Transverse colon (tissue), 4 donors: ENCODE measurements around the gene CPSF4L. TPM values are rescaled to one million over a fixed set of nuclear protein-coding genes. Genes with fewer than 3 reads are reported as not detected.

Experiments
- DNase-seq: peaks from one replicate; pipeline ENCODE4 v3.0.0-alpha.2; 2019
- H3K27ac ChIP-seq, 4 donors: fragments of 200-600 bp; sonication (generic); 2 replicates each; pipeline ENCODE4 v1.5.1; 2016 to 2018; ENCODE audit warnings: inconsistent platforms in 4 of 4
- H3K27me3 ChIP-seq: fragments of 200-600 bp; sonication (generic); 2 replicates; pipeline ENCODE4 v1.5.1; 2017; ENCODE audit warnings: inconsistent platforms
- H3K36me3 ChIP-seq, 4 donors: fragments of 200-600 bp; sonication (generic); 2 replicates each; pipeline ENCODE4 v1.5.1; 2017 to 2019; ENCODE audit warnings: inconsistent platforms in 4 of 4
- H3K4me1 ChIP-seq, 4 donors: fragments of 200-600 bp; sonication (generic); 2 replicates each; pipeline ENCODE4 v1.5.1; 2017 to 2020; ENCODE audit warnings: inconsistent platforms in 4 of 4
- H3K4me3 ChIP-seq, 4 donors: fragments of 200-600 bp; sonication (generic); 1 replicate in 1 of 4; 2 replicates in 3 of 4; pipeline versions ENCODE4 v1.5.1 to v1.6.1; 2017 to 2019; ENCODE audit warnings: inconsistent platforms in 4 of 4
- H3K9me3 ChIP-seq, 2 donors: fragments of 200-600 bp; sonication (generic); 2 replicates each; pipeline ENCODE4 v1.5.1; 2017 to 2019; ENCODE audit warnings: inconsistent platforms in 2 of 2
- EP300 ChIP-seq: sonication (generic); formaldehyde crosslinking; IDR thresholded peaks from one replicate; pipeline ENCODE4 v1.6.1; 2017; ENCODE audit warnings: antibody characterized with exemption, low read depth
- POLR2A ChIP-seq: fragments of 450-650 bp; IDR thresholded peaks from one replicate; pipeline ENCODE4 v1.6.1; 2016; ENCODE audit warnings: antibody characterized with exemption, mild to moderate bottlenecking, moderate library complexity
- POLR2AphosphoS5 ChIP-seq, 3 donors: sonication (generic); formaldehyde crosslinking; IDR thresholded peaks; one replicate each; pipeline ENCODE4 v1.6.1; 2016; ENCODE audit warnings: antibody characterized with exemption in 3 of 3
- WGBS, 2 donors: methylation state at CpG; one replicate each; pipeline ENCODE4 v1.1.5; 2018; ENCODE audit warnings: low coverage in 1 of 2; 5-methylcytosine and 5-hydroxymethylcytosine counted together
- in situ Hi-C, 4 donors: fragments of 200-750 bp; cut with MboI; loops; one replicate each; pipeline versions ENCODE4 v1.15.0 to v1.15.1; 2017; ENCODE audit warnings: low sequenced_read_pairs in 3 of 4, low pct_ligation_motif_present in 1 of 4, low pct_unique_long_range_greater_than_20kb in 1 of 4
- intact Hi-C: fragments of 100-400 bp; cut with DNase I; formaldehyde crosslinking; loops from one replicate; pipeline ENCODE4 v1.15.1; 2023; ENCODE audit warnings: low total_unique reads
- total RNA-seq, 4 donors: library from RNA; depleted of rRNA; stranded (reverse); fragments of >200 nt; gene quantifications; one replicate each; pipeline ENCODE4 v1.1.0, GENCODE V29; 2016
- TF ChIP-seq, protein P1 (sequence below), 5 experiments: fragments of 200-600 bp in 3 of 5; fragments of 450-650 bp in 2 of 5; sonication (generic) in 3 of 5; IDR thresholded peaks; 1 replicate in 2 of 5; 2 replicates in 3 of 5; pipeline ENCODE4 v1.5.1; 2016 to 2017; ENCODE audit warnings: antibody characterized with exemption in 5 of 5, inconsistent platforms in 3 of 5, mild to moderate bottlenecking in 2 of 5, moderate library complexity in 1 of 5

Gene CPSF4L
- total RNA-seq, 4 donors from 2014 or later: not detected

DNA sequence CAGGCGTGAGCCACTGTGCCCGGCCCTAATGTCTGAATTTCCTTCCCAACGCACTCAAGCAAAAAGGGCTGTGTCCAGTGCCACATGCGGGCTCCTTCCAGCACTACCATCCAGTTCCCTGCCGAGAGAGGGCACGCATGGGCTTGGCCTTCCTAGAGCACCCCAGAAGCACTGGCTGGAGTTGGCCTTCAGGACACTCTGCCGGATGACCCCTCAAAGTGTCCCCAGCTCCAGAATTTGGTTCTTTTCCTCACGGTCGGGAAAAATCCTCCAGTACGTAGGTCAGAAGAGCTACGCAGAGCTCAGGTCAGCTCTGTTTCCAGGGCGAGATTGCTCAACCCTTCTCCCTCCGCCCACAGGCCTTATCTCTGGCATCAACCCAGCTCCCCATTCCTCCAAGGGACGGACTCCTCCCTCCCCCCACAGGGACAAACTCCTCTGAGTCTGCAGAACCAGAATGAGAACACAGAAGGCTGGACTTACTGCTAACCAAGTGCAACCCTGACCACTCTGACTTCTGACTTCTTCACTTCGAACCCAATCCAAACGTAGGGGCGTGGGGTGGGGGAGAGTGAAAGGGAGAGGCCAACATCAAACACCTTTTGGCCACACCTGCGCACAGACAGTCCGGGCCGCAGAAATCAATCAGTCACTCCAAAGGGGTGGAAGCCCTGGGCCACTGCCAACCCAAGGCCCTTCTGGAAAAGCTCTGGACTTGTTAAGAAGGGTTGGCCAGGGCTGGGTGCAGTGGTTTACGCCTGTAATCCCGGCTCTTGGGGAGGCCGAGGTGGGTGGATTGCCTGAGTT lies 46.5 kb upstream of the CPSF4L start:
- peak overlapping the region; percentile 99 to 100 (median 100) for H3K27ac ChIP-seq
- WGBS, 2 donors: 35% methylated on average over 23 of the region's 23 CpGs; no CpG with 5 or more reads in 1 of the 2 donors
- no peaks in the 10 kb centered on the region for H3K36me3 ChIP-seq
- H3K9me3 ChIP-seq: no peaks in the 10 kb centered on the region
- in situ Hi-C loops (no loop called here), intact Hi-C loops (no loop called here)
- TF ChIP-seq, protein P1, sequence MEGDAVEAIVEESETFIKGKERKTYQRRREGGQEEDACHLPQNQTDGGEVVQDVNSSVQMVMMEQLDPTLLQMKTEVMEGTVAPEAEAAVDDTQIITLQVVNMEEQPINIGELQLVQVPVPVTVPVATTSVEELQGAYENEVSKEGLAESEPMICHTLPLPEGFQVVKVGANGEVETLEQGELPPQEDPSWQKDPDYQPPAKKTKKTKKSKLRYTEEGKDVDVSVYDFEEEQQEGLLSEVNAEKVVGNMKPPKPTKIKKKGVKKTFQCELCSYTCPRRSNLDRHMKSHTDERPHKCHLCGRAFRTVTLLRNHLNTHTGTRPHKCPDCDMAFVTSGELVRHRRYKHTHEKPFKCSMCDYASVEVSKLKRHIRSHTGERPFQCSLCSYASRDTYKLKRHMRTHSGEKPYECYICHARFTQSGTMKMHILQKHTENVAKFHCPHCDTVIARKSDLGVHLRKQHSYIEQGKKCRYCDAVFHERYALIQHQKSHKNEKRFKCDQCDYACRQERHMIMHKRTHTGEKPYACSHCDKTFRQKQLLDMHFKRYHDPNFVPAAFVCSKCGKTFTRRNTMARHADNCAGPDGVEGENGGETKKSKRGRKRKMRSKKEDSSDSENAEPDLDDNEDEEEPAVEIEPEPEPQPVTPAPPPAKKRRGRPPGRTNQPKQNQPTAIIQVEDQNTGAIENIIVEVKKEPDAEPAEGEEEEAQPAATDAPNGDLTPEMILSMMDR (IDR thresholded peaks at IDR 0.05): no peak
- TF ChIP-seq EP300: peak; percentile 53
- TF ChIP-seq POLR2AphosphoS5 (IDR thresholded peaks at IDR 0.05): peak; percentile 56 to 84 (median 77)
- peak overlapping the region in 2 of 4 donors; percentile 7 to 93 for H3K4me3 ChIP-seq
- DNase-seq: peak; percentile 92
- H3K4me1 ChIP-seq: peaks cover 34 to 79% (median 73%) of the 10 kb centered on the region in 4 donors
- H3K27me3 ChIP-seq: no peaks in the 10 kb centered on the region

DNA sequence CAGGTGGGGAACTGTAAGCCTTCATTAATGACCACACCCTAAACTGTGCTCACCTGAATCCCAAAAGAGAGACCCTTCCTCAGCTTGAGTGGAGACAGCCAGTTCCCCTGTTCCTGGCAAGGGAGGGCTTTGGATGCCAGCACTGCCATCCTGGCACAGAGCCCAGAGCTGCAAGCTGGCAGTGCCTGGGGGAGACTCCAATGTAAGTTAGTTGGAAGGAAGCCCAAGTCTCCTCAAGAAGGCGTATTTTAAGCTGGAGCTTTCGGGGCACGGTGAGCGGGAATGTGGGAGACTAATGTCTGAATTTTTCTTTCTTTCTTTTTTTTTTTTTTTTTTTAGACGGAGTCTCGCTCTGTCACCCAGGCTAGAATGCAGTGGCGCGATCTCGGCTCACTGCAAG lies 45.5 kb upstream of the CPSF4L start:
- Histone ChIP-seq H3K27me3 (no peaks in the 10 kb centered on the region), H3K4me3 (peak overlapping the region in 1 of 4 donors; percentile 8), H3K4me1 (peaks cover 30 to 77% (median 71%) of the 10 kb centered on the region in 4 donors), H3K36me3 (no peaks in the 10 kb centered on the region), H3K9me3 (no peaks in the 10 kb centered on the region), H3K27ac (peak overlapping the region; percentile 99 to 100 (median 100))
- WGBS, 2 donors: 52 to 56% methylated on average over 9 of the region's 9 CpGs
- in situ Hi-C loops: no loop called here
- peak; percentile 55 for DNase-seq
- intact Hi-C loops: no loop called here
- TF ChIP-seq POLR2AphosphoS5 (IDR thresholded peaks at IDR 0.05) (no peak), EP300 (no peak), POLR2A (no peak)
- TF ChIP-seq, protein P1 (IDR thresholded peaks at IDR 0.05): no peak

GRCh38 chr17:73305845-73306836 lies 44.5 kb upstream of the CPSF4L start:
- Histone ChIP-seq H3K36me3 (no peaks in the 10 kb centered on the region), H3K27me3 (no peaks in the 10 kb centered on the region), H3K4me1 (peaks cover 30 to 87% (median 73%) of the 10 kb centered on the region in 4 donors), H3K27ac (peak overlapping the region; percentile 99 to 100 (median 100)), H3K9me3 (no peaks in the 10 kb centered on the region), H3K4me3 (peak overlapping the region in 1 of 4 donors; percentile 44)
- intact Hi-C loops: no loop called here
- in situ Hi-C loops: no loop called here
- WGBS, 2 donors: 45 to 51% methylated on average over 7 to 11 of the region's 11 CpGs
- DNase-seq: no peak
- TF ChIP-seq, protein P1 (IDR thresholded peaks at IDR 0.05): no peak
- no peak for TF ChIP-seq POLR2A
- TF ChIP-seq EP300: no peak
- no peak for TF ChIP-seq POLR2AphosphoS5 (IDR thresholded peaks at IDR 0.05)
